ENCODE measurements around the gene ATP6V0E1.

The ATP6V0E1 gene

GRCh38 chr5:173053041-173053440 lies 69.5 kb downstream of the ATP6V0E1 start:
- Histone ChIP-seq H3K9me3 (ENCODE audit: control insufficient read depth, insufficient read depth, low read length) (no peaks in the 10 kb centered on the region), H3K4me1 (ENCODE audit: control insufficient read depth, insufficient read depth, low read length) (no peaks in the 10 kb centered on the region), H3K4me3 (ENCODE audit: low read length) (no peak overlapping the region), H3K27ac (ENCODE audit: low read length) (no peak overlapping the region), H3K27me3 (ENCODE audit: control insufficient read depth, insufficient read depth, low read length) (no peaks in the 10 kb centered on the region), H3K36me3 (ENCODE audit: control insufficient read depth, insufficient read depth, low read length) (no peaks in the 10 kb centered on the region)
- no CpG with 5 or more reads among the region's 3 CpGs for WGBS (ENCODE audit: insufficient coverage, insufficient read length)
- no peak for DNase-seq (ENCODE audit: low read depth, low spot score)

- no CpG with 5 or more reads among the region's 10 CpGs for WGBS (ENCODE audit: insufficient coverage, insufficient read length)
- H3K4me1 ChIP-seq (ENCODE audit: control insufficient read depth, insufficient read depth, low read length): no peaks in the 10 kb centered on the region
- H3K4me3 ChIP-seq (ENCODE audit: low read length): peak overlapping the region; percentile 83; the same call in 1 of the 2 replicates
- no peak for DNase-seq (ENCODE audit: low read depth, low spot score)
- H3K36me3 ChIP-seq (ENCODE audit: control insufficient read depth, insufficient read depth, low read length): no peaks in the 10 kb centered on the region
- no peak overlapping the region for H3K27ac ChIP-seq (ENCODE audit: low read length)
- H3K9me3 ChIP-seq (ENCODE audit: control insufficient read depth, insufficient read depth, low read length): no peaks in the 10 kb centered on the region
- no peaks in the 10 kb centered on the region for H3K27me3 ChIP-seq (ENCODE audit: control insufficient read depth, insufficient read depth, low read length)
These were observed 71.6 kb downstream of the ATP6V0E1 start for GRCh38 chr5:173055042-173055721.

- Histone ChIP-seq H3K9me3 (ENCODE audit: control insufficient read depth, insufficient read depth, low read length) (no peaks in the 10 kb centered on the region), H3K27me3 (ENCODE audit: control insufficient read depth, insufficient read depth, low read length) (no peaks in the 10 kb centered on the region), H3K4me1 (ENCODE audit: control insufficient read depth, insufficient read depth, low read length) (no peaks in the 10 kb centered on the region), H3K4me3 (ENCODE audit: low read length) (peak overlapping the region; percentile 83; the same call in 1 of the 2 replicates), H3K36me3 (ENCODE audit: control insufficient read depth, insufficient read depth, low read length) (no peaks in the 10 kb centered on the region), H3K27ac (ENCODE audit: low read length) (no peak overlapping the region)
- WGBS (ENCODE audit: insufficient coverage, insufficient read length): no CpG with 5 or more reads among the region's 11 CpGs
- no peak for DNase-seq (ENCODE audit: low read depth, low spot score)
These were observed 72.1 kb downstream of the ATP6V0E1 start for GRCh38 chr5:173055722-173055982.

- Histone ChIP-seq H3K9me3 (ENCODE audit: control insufficient read depth, insufficient read depth, low read length) (no peaks in the 10 kb centered on the region), H3K27ac (ENCODE audit: low read length) (no peak within 1 kb of the TSS), H3K4me3 (ENCODE audit: low read length) (peak within 1 kb of the TSS; percentile 83), H3K4me1 (ENCODE audit: control insufficient read depth, insufficient read depth, low read length) (no peaks in the 10 kb centered on the region), H3K36me3 (ENCODE audit: control insufficient read depth, insufficient read depth, low read length) (no peaks in the 10 kb centered on the region), H3K27me3 (ENCODE audit: control insufficient read depth, insufficient read depth, low read length) (no peaks in the 10 kb centered on the region)
- DNase-seq (ENCODE audit: low read depth, low spot score): peak; percentile 67
- WGBS (ENCODE audit: insufficient coverage, insufficient read length): no CpG with 5 or more reads among the region's 74 CpGs
These were observed 72.6 kb downstream of the ATP6V0E1 start, which contains the start of gene CREBRF for GRCh38 chr5:173055983-173056782. Gene CREBRF, plus strand, starts transcription at chr5:173056352. Its CDS starts 24,424 bp downstream, at chr5:173080776.

- no CpG with 5 or more reads among the region's 27 CpGs for WGBS (ENCODE audit: insufficient coverage, insufficient read length)
These were observed 73.2 kb downstream of the ATP6V0E1 start for GRCh38 chr5:173056783-173057061.

GRCh38 chr5:173057062-173057924 lies 73.7 kb downstream of the ATP6V0E1 start:
- WGBS (ENCODE audit: insufficient coverage, insufficient read length): no CpG with 5 or more reads among the region's 38 CpGs
- H3K4me1 ChIP-seq (ENCODE audit: control insufficient read depth, insufficient read depth, low read length): no peaks in the 10 kb centered on the region
- no peaks in the 10 kb centered on the region for H3K27me3 ChIP-seq (ENCODE audit: control insufficient read depth, insufficient read depth, low read length)
- no peaks in the 10 kb centered on the region for H3K36me3 ChIP-seq (ENCODE audit: control insufficient read depth, insufficient read depth, low read length)
- DNase-seq (ENCODE audit: low read depth, low spot score): peak; percentile 88
- no peaks in the 10 kb centered on the region for H3K9me3 ChIP-seq (ENCODE audit: control insufficient read depth, insufficient read depth, low read length)
- H3K4me3 ChIP-seq (ENCODE audit: low read length): peak overlapping the region; percentile 83; the same call in 1 of the 2 replicates
- no peak overlapping the region for H3K27ac ChIP-seq (ENCODE audit: low read length)

More at GRCh38 chr5:173056783-173057061, 73.2 kb downstream of the ATP6V0E1 start:
- no peaks in the 10 kb centered on the region for H3K27me3 ChIP-seq (ENCODE audit: control insufficient read depth, insufficient read depth, low read length)
- H3K27ac ChIP-seq (ENCODE audit: low read length): no peak overlapping the region
- no peaks in the 10 kb centered on the region for H3K4me1 ChIP-seq (ENCODE audit: control insufficient read depth, insufficient read depth, low read length)
- H3K4me3 ChIP-seq (ENCODE audit: low read length): peak overlapping the region; percentile 83
- DNase-seq (ENCODE audit: low read depth, low spot score): no peak
- no peaks in the 10 kb centered on the region for H3K36me3 ChIP-seq (ENCODE audit: control insufficient read depth, insufficient read depth, low read length)
- H3K9me3 ChIP-seq (ENCODE audit: control insufficient read depth, insufficient read depth, low read length): no peaks in the 10 kb centered on the region

- no peaks in the 10 kb centered on the region for H3K36me3 ChIP-seq (ENCODE audit: control insufficient read depth, insufficient read depth, low read length)
- no peaks in the 10 kb centered on the region for H3K9me3 ChIP-seq (ENCODE audit: control insufficient read depth, insufficient read depth, low read length)
- DNase-seq (ENCODE audit: low read depth, low spot score): no peak
- H3K27me3 ChIP-seq (ENCODE audit: control insufficient read depth, insufficient read depth, low read length): no peaks in the 10 kb centered on the region
- no peak overlapping the region for H3K27ac ChIP-seq (ENCODE audit: low read length)
- WGBS (ENCODE audit: insufficient coverage, insufficient read length): no CpG with 5 or more reads among the region's 4 CpGs
- H3K4me3 ChIP-seq (ENCODE audit: low read length): no peak overlapping the region
- H3K4me1 ChIP-seq (ENCODE audit: control insufficient read depth, insufficient read depth, low read length): no peaks in the 10 kb centered on the region
These were observed 78.6 kb downstream of the ATP6V0E1 start for GRCh38 chr5:173062141-173062540.

- Histone ChIP-seq H3K36me3 (ENCODE audit: control insufficient read depth, insufficient read depth, low read length) (no peaks in the 10 kb centered on the region), H3K27ac (ENCODE audit: low read length) (no peak overlapping the region), H3K4me1 (ENCODE audit: control insufficient read depth, insufficient read depth, low read length) (no peaks in the 10 kb centered on the region), H3K4me3 (ENCODE audit: low read length) (no peak overlapping the region), H3K27me3 (ENCODE audit: control insufficient read depth, insufficient read depth, low read length) (no peaks in the 10 kb centered on the region), H3K9me3 (ENCODE audit: control insufficient read depth, insufficient read depth, low read length) (no peaks in the 10 kb centered on the region)
- DNase-seq (ENCODE audit: low read depth, low spot score): no peak
These were observed 81.6 kb downstream of the ATP6V0E1 start for GRCh38 chr5:173065155-173065554.

GRCh38 chr5:173069671-173070070 lies 86.1 kb downstream of the ATP6V0E1 start:
- Histone ChIP-seq H3K27me3 (ENCODE audit: control insufficient read depth, insufficient read depth, low read length) (no peaks in the 10 kb centered on the region), H3K4me3 (ENCODE audit: low read length) (no peak overlapping the region), H3K27ac (ENCODE audit: low read length) (no peak overlapping the region), H3K4me1 (ENCODE audit: control insufficient read depth, insufficient read depth, low read length) (no peaks in the 10 kb centered on the region), H3K36me3 (ENCODE audit: control insufficient read depth, insufficient read depth, low read length) (no peaks in the 10 kb centered on the region), H3K9me3 (ENCODE audit: control insufficient read depth, insufficient read depth, low read length) (no peaks in the 10 kb centered on the region)
- DNase-seq (ENCODE audit: low read depth, low spot score): no peak
- WGBS (ENCODE audit: insufficient coverage, insufficient read length): no CpG with 5 or more reads among the region's 7 CpGs

GRCh38 chr5:173075137-173075843 lies 91.7 kb downstream of the ATP6V0E1 start:
- no CpG with 5 or more reads among the region's 5 CpGs for WGBS (ENCODE audit: insufficient coverage, insufficient read length)
- H3K4me1 ChIP-seq (ENCODE audit: control insufficient read depth, insufficient read depth, low read length): no peaks in the 10 kb centered on the region
- no peak overlapping the region for H3K27ac ChIP-seq (ENCODE audit: low read length)
- no peak overlapping the region for H3K4me3 ChIP-seq (ENCODE audit: low read length)
- no peaks in the 10 kb centered on the region for H3K9me3 ChIP-seq (ENCODE audit: control insufficient read depth, insufficient read depth, low read length)
- DNase-seq (ENCODE audit: low read depth, low spot score): no peak
- no peaks in the 10 kb centered on the region for H3K36me3 ChIP-seq (ENCODE audit: control insufficient read depth, insufficient read depth, low read length)
- H3K27me3 ChIP-seq (ENCODE audit: control insufficient read depth, insufficient read depth, low read length): no peaks in the 10 kb centered on the region
